ENCODE results near the gene FCGR3A. TPM values are rescaled to one million over a fixed set of nuclear protein-coding genes. Genes with fewer than 3 reads are reported as not detected.

FCGR3A gene
- total RNA-seq, 1 donor from 2014 or later, result not detected

GRCh38 chr1:161499099-161500039, 50.2 kb downstream of the FCGR3A start:
- intact Hi-C loops (cut with micrococcal nuclease), result no loop called here
- Mint-ChIP-seq H3K4me1 (ENCODE audit: low read depth) (peaks cover 14% of the 10 kb centered on the region), H3K4me3 (ENCODE audit: low read depth) (no peak overlapping the region), H3K9me3 (no peaks in the 10 kb centered on the region), H3K27ac (no peak overlapping the region), H3K27me3 (ENCODE audit: low read depth) (peaks cover 44% of the 10 kb centered on the region), H3K36me3 (ENCODE audit: low read depth) (no peaks in the 10 kb centered on the region)
- DNase-seq (ENCODE audit: low spot score), result no peak

GRCh38 chr1:161498646-161499045, 51.0 kb downstream of the FCGR3A start:
- H3K36me3 Mint-ChIP-seq (ENCODE audit: low read depth), result no peaks in the 10 kb centered on the region
- DNase-seq (ENCODE audit: low spot score), result no peak
- intact Hi-C loops (cut with micrococcal nuclease), result no loop called here
- no peaks in the 10 kb centered on the region for H3K9me3 Mint-ChIP-seq
- no peak overlapping the region for H3K27ac Mint-ChIP-seq
- H3K4me1 Mint-ChIP-seq (ENCODE audit: low read depth), result peaks cover 14% of the 10 kb centered on the region
- peaks cover 46% of the 10 kb centered on the region for H3K27me3 Mint-ChIP-seq (ENCODE audit: low read depth)
- H3K4me3 Mint-ChIP-seq (ENCODE audit: low read depth), result no peak overlapping the region

GRCh38 chr1:161497961-161498360, 51.7 kb downstream of the FCGR3A start:
- no peaks in the 10 kb centered on the region for H3K9me3 Mint-ChIP-seq
- H3K4me1 Mint-ChIP-seq (ENCODE audit: low read depth), result peaks cover 14% of the 10 kb centered on the region
- intact Hi-C loops (cut with micrococcal nuclease), result no loop called here
- H3K4me3 Mint-ChIP-seq (ENCODE audit: low read depth), result no peak overlapping the region
- no peaks in the 10 kb centered on the region for H3K36me3 Mint-ChIP-seq (ENCODE audit: low read depth)
- no peak for DNase-seq (ENCODE audit: low spot score)
- H3K27ac Mint-ChIP-seq, result no peak overlapping the region
- peaks cover 49% of the 10 kb centered on the region for H3K27me3 Mint-ChIP-seq (ENCODE audit: low read depth)

- no peak for DNase-seq (ENCODE audit: low spot score)
- no peaks in the 10 kb centered on the region for H3K36me3 Mint-ChIP-seq (ENCODE audit: low read depth)
- peaks cover 53% of the 10 kb centered on the region for H3K27me3 Mint-ChIP-seq (ENCODE audit: low read depth)
- intact Hi-C loops (cut with micrococcal nuclease), result no loop called here
- H3K4me3 Mint-ChIP-seq (ENCODE audit: low read depth), result no peak overlapping the region
- H3K9me3 Mint-ChIP-seq, result no peaks in the 10 kb centered on the region
- peaks cover 32% of the 10 kb centered on the region for H3K4me1 Mint-ChIP-seq (ENCODE audit: low read depth)
- no peak overlapping the region for H3K27ac Mint-ChIP-seq
Measured at GRCh38 chr1:161495490-161495889, 54.1 kb downstream of the FCGR3A start.

DNA sequence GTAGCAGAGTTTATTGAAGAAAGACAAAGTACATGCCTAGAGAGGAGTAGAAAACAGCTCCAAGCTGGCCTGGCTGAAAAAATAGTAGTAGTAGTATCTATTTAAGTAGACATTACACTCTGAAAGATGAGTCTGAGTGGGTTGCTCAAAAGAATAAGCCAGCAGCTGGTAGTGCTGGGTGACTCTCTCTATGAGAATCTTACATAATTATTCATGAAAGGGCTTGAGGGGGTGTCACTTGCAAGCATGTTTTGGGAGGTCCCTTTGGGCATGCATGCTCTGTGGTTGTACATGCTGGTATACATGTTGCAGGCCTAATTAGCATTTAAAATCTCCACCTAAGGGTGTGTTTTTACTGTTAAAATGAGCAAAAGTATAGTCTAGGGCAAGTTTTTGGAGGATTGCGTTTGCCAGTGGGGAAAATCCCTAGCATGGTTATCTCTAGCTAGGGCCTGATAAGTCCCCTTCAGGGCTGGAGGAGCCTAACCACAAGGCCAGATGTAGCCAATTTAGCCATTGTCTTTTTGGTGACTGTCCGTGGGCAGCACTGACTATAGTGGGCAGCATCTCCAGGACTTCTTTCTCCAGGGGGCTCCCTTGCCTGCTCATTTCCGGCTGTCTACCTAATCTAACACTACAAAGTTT, 55.4 kb downstream of the FCGR3A start:
- no peak for DNase-seq (ENCODE audit: low spot score)
- intact Hi-C loops (cut with micrococcal nuclease), result no loop called here
- Mint-ChIP-seq H3K4me1 (ENCODE audit: low read depth) (peaks cover 31% of the 10 kb centered on the region), H3K4me3 (ENCODE audit: low read depth) (no peak overlapping the region), H3K36me3 (ENCODE audit: low read depth) (no peaks in the 10 kb centered on the region), H3K9me3 (no peaks in the 10 kb centered on the region), H3K27ac (no peak overlapping the region), H3K27me3 (ENCODE audit: low read depth) (peaks cover 57% of the 10 kb centered on the region)

- H3K4me1 Mint-ChIP-seq (ENCODE audit: low read depth), result peaks cover 25% of the 10 kb centered on the region
- intact Hi-C loops (cut with micrococcal nuclease), result no loop called here
- DNase-seq (ENCODE audit: low spot score), result no peak
- no peaks in the 10 kb centered on the region for H3K9me3 Mint-ChIP-seq
- no peaks in the 10 kb centered on the region for H3K36me3 Mint-ChIP-seq (ENCODE audit: low read depth)
- no peak overlapping the region for H3K4me3 Mint-ChIP-seq (ENCODE audit: low read depth)
- H3K27ac Mint-ChIP-seq, result no peak overlapping the region
- peaks cover 65% of the 10 kb centered on the region for H3K27me3 Mint-ChIP-seq (ENCODE audit: low read depth)
Measured at GRCh38 chr1:161492827-161493226, 56.8 kb downstream of the FCGR3A start.

Other genes starting within 250 kb of the FCGR3A start
- gene MPZ, start 239.8 kb downstream of the FCGR3A start, total RNA-seq, result 4.0 TPM in 2 replicates
- gene SDHC, start 235.4 kb downstream of the FCGR3A start, total RNA-seq, result 186 and 190 TPM in 2 replicates
- gene CFAP126, start 181.9 kb downstream of the FCGR3A start, total RNA-seq, result not detected in 2 replicates
- 0.50 and 0.60 TPM in 2 replicates for gene FCGR2A, start 44.4 kb downstream of the FCGR3A start, total RNA-seq
- 4.4 and 4.9 TPM in 2 replicates for gene HSPA6, start 25.3 kb downstream of the FCGR3A start, total RNA-seq
- gene FCGR3B, start 81.4 kb upstream of the FCGR3A start, total RNA-seq, result not detected in 2 replicates
- not detected in 2 replicates for gene FCGR2B, start 113.3 kb upstream of the FCGR3A start, total RNA-seq
- gene FCRLA, start 157.4 kb upstream of the FCGR3A start, total RNA-seq, result not detected in 2 replicates
- 0.16 TPM in 1 of 2 replicates, not detected in the other for gene FCRLB, start 171.7 kb upstream of the FCGR3A start, total RNA-seq
- gene DUSP12, start 200.0 kb upstream of the FCGR3A start, total RNA-seq, result 31.2 and 38.0 TPM in 2 replicates
- gene ATF6, start 216.5 kb upstream of the FCGR3A start, total RNA-seq, result 29.6 and 30.4 TPM in 2 replicates

Data from activated T-helper 2 cell treated with anti-CD3 and anti-CD28 coated beads, Interferon-gamma antibody, Interleukin-2, Interleukin-4, amounts not matched to agents 10 μg/mL and 5 μg/mL and 100 μg/mL, durations not matched to agents 14 hours and 24 hours and 36 hours (primary cell).